ENCODE measurements around the gene TBC1D1.

The TBC1D1 gene

DNA sequence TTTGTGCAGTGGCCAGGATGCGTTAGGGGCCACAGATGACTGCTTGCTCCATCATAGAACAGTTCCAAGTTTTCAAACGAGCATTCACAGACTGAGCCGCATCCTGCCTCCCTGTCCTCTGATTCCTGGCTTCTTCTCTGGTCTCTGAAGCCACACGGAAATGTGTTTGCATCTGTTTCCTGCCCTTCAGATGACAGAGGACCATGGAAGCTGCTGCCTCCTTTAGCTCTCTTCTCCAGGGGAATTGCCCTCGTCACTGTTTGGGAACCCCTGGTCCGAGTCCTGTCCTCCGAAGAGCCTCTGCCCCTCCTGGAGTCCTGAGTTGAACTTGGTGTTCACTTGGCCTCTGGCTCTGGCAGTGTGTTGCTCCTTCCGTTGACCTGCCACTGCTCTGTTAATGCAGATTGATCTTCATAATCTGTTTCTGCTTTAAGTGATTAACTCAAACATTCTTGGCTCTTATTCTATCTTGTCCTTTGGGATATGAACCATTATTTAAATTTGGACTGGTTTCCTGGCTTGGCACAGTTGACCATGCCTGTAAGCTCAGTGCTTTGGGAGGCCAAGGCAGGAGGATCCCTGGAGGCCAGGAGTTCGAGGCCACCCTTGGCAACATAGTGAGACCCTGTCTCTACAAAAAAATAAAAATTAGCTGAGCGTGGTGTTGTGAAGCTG is 165.3 kb downstream of the TBC1D1 start:
- no peak for FAIRE-seq

- FAIRE-seq, result no peak
Measured at GRCh38 chr4:38058151-38058550, 167.3 kb downstream of the TBC1D1 start.

DNA sequence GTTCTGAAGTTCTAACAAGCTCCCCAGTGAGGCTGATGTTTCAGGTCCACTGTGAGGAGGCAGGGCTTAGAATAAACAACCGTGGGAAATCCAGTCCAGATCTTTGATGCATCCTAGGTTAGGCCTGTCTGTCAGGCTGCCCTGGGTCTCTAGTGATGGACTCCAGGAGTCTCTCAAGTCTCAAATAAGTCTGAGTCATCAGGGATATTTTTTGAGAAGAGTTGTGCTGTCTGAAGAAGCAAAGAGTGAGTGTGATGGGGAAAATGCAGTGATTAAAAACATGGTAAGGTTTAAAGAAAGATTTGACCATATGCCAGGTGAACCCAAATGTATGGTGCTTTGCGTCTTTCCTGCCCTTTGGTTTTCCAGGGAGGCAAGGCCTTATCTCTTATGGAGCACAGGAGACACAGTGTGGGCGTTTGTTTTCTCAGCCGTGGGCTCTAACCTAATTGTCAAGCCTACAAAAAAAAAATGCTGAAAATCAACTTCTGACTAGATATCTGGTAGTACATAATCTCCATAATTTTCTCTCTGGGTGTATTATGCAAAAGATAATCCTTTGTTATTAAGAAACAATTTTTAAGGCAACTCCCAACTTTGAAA is 170.0 kb downstream of the TBC1D1 start:
- no peak for FAIRE-seq

DNA sequence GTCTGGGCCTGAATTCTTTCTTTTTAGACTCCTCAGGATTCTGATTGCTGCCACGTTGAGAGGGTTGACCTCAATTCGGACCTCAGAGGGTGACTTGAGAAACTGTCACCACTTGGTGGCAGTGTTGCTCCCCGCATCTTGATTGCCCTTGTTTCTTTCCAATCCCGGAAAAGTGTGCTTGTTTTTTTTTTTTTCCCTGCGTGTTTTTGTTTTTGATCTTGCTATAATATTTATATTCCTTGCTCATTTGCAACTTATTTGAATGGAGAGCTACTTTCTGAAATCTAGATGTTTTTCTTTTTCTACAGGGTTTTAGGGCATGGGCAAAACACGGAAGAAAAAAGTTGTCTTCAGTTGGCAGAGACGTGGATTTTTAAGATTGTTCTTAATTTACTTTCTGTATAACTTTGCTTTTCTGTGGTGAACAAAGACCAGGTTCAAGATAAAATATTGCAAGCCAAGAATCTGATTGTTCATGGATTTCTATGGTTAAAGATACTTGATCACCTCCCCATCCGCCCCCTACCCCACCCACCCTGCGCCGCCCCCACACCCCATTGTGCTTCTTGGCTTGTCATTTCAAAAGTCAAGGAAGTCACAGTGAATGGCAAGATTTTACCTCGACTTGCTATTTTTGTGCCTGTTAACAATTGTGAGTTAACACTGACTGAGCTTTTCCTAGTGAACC is 171.3 kb downstream of the TBC1D1 start:
- peak; percentile 82 for FAIRE-seq

- no peak for FAIRE-seq
Measured at GRCh38 chr4:38062776-38063097, 171.9 kb downstream of the TBC1D1 start.

DNA sequence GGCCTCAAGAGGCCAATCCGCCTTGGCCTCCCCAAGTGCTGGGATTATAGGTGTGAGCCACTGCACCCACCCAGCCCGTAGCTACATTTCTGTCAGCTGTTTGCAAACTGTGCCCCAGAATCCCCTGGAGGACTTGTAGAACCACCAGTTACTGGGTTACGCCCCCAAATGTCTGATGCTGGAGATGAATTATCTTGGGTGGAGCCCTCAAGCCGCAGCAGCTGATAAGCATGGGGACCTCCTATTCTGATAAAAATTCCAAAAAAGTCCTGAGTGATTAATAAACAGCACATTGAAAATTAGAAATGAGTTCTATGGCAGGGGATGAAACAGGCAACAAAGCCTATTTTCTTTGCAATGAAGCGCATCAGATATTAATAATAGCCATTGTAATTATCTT is 174.3 kb downstream of the TBC1D1 start:
- no peak for FAIRE-seq

DNA sequence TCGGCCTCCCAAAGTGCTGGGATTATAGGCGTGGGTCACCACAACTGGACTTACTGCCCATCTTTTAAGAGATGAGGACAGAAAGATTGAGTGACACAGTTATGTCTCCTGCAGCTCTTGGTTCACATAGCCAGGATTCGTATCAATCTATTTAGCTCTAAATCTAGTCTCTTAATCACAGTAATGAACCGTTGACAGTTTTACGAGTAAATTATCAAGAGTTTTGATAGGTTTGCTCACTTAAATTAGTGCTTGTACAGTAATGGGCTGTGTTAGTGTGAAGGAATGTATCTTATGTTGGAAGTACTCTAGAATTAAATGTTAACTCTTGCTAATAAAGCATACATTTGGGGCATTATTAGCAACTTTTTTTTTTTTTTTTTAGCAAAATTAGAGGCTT is 175.0 kb downstream of the TBC1D1 start:
- no peak for FAIRE-seq

- no peak for FAIRE-seq
Measured at GRCh38 chr4:38067499-38067898, 176.6 kb downstream of the TBC1D1 start.

DNA sequence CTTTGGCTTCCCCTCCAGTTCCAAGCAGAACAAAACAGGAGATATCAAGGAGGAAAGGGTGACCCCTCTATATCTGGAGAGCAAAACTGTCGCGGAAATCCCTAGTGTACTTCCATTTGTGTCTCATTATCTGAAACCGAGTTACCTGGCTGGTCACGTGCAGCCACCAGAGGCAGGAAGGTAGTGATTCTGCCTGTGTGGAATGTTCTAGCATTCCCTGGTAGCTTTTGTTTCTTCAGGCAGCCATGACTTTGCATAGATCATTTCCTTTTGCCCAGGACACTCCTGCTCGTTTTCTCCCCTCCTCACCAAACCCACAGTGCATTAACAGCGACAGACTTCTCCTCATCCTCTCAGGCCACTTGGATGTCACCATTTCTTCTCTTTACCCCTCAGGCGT is 177.2 kb downstream of the TBC1D1 start:
- FAIRE-seq, result no peak

- no peak for FAIRE-seq
Measured at GRCh38 chr4:38069271-38069760, 178.4 kb downstream of the TBC1D1 start.

- no peak for FAIRE-seq
Measured at GRCh38 chr4:38071801-38072431, 181.0 kb downstream of the TBC1D1 start.

DNA sequence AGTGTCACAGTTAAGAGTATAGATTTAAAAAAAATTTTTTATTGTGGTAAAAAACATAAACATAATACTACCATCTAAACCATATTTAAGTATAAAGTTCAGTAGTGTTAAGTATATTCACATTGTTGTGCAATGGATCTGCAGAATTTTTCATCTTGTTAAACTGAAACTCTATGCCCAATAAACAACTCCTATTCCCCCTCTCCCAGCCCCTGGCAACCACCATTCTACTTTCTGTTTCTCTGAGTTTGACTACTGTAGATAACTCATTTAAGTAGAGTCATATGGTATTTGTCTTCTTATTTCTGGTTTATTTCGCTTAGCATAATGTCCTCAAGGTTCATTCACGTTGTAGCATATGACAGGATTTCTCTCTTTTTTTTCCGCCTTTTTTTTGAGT is 181.7 kb downstream of the TBC1D1 start:
- FAIRE-seq, result no peak

- no peak for FAIRE-seq
Measured at GRCh38 chr4:38073596-38074234, 182.8 kb downstream of the TBC1D1 start.

- no peak for FAIRE-seq
Measured at GRCh38 chr4:38075370-38076152, 184.7 kb downstream of the TBC1D1 start.

DNA sequence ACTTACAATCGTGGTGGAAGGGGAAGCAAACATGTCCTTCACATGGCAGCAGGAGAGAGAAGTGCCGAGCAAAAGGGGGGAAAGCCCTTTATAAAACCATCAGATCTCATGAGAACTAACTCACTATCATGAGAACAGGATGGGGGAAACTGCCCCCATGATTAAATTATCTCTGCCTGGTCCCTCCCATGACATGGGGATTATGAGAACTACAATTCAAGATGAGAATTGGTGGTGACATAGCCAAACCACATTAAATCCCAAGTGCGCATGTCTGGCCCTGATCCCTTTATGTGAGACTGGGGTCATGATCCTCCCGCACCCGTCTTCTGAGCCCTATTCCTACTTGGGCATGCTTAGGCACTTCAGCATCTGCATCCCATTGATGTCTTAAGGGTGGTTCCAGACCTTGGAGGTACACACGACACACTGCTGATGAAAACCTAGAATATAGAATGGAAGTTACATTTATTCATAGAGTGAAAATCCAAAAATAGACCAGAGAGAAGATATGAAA is 185.3 kb downstream of the TBC1D1 start:
- FAIRE-seq, result no peak

GRCh38 chr4:38077791-38078489 is 187.1 kb downstream of the TBC1D1 start:
- FAIRE-seq, result no peak

DNA sequence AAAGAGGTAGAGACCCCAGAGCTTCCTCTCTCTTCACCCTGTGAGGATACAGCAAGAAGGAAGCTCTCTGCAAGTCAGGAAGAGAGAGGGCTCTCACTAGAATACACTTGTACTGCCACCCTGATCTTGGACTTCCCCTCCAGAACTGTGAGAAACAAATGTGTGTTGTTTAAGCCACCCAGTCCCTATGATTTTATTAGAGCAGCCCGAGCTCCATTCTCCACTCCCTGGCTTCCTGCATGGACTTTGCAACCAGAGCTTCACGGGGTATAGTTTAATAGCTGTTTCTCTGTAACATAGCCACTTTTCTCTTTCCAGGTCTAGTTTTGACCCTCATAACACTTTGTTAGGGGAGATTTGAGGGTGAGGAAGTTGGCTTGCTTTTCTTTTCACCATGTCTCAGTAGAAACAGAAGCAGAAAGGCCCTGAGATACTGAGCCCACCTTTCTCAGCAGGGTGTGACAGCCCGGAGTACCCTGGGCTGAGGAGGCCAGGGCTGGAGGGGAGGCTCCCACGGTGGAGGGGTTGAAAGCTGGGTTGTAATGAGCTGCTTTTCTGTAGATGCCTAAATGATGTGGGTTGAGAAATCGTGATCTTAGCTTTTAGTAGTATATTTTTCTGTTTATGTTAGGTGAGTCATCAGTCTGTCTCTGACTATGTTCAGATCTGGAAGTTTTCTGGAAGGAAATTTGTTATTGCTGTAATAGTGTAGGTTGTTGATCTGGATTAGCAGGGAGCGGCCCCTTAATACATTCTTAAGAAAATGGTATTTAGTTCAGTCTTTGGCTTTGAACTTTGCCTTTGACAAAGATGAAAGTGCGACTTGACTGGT is 187.9 kb downstream of the TBC1D1 start:
- no peak for FAIRE-seq

DNA sequence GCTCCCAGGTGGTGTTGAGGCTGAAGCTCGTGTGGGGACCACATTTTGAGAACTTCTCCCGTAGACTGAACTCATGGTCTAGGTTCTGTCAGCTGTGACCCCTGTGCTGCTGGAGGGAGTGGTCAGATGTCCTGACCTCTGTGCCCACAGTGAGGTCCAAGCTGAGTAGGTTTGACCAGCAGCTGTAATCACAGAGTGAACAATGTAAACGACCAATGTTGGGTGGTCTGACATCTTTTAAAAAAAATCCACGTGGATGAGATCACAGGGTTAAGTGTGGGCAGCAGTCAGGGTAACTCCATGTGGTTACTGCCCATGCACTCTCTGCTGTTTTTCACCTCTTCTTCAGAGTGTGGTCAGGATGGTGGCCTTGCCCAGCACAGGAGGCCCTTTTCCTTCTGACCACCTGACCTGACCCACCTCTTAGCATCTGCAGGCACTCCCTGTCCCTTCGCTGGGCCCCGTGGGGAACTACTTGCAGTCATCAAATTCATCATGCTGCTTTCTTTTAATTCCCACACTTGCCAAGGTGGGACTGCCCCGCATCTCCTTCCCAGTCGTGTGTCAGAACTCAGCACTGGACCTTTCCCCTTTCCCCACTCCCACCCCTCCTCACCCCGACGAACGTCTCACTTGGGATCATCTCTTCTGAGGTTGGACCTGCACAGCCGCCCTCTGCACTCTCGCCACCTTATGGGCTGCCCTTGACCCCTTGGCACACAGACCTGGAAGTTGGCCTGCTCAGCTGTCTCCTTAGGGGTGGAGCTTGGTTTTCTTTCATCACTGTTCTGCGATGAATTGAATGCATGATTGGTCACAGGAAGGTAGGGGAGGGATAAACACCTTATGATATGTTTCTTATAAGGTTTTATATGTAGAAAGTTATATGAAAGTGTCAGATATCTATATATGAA is 189.4 kb downstream of the TBC1D1 start:
- FAIRE-seq, result no peak

DNA sequence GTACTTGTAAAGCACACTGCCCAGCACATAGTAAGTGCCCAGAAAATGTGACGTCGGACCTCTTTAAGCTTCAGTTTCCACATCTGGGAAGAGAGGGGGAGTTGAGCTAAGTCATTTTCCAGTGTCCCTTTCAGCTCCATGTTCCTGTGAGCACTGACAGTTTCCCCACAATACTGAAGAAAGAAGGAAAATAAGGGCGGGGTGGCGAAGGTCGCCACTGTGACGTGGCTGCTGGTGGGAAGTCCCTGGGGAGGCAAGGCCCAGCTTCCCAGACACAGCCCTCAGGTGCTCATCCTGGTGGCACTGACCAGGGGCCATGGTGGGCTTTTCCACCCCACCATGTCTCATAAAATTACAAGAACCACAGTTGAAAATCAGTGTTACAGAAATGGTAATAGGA is 191.1 kb downstream of the TBC1D1 start:
- no peak for FAIRE-seq
